Esophagus squamous epithelium (tissue), 5 donors: ENCODE measurements around the gene UGT2A3. TPM values are rescaled to one million over a fixed set of nuclear protein-coding genes. Genes with fewer than 3 reads are reported as not detected.

Experiments used
- DNase-seq: peaks from one replicate; lab custom pipeline; 2025; lab: John Stamatoyannopoulos, UW
- H3K27ac ChIP-seq, 4 donors: fragments of 200-600 bp; sonication (generic); one replicate each; pipeline ENCODE4 v1.5.1; 2016 to 2019; ENCODE audit warnings: mild to moderate bottlenecking in 1 of 4
- H3K27me3 ChIP-seq, 4 donors: fragments of 200-600 bp; sonication (generic); 1 replicate in 3 of 4; 2 replicates in 1 of 4; pipeline versions ENCODE4 v1.5.1 to v1.6.0; 2017 to 2021; ENCODE audit warnings: antibody characterized with exemption in 1 of 4
- H3K36me3 ChIP-seq, 3 donors: fragments of 200-600 bp; sonication (generic); one replicate each; pipeline ENCODE4 v1.5.1; 2016 to 2019
- H3K4me1 ChIP-seq, 3 donors: fragments of 200-600 bp; sonication (generic); one replicate each; pipeline ENCODE4 v1.5.1; 2017 to 2019
- H3K4me3 ChIP-seq, 4 donors: fragments of 200-600 bp; sonication (generic); 1 replicate in 3 of 4; 2 replicates in 1 of 4; pipeline ENCODE4 v1.5.1; 2016 to 2019; ENCODE audit warnings: mild to moderate bottlenecking in 2 of 4, moderate library complexity in 1 of 4
- H3K9me3 ChIP-seq, 3 donors: fragments of 200-600 bp; sonication (generic); one replicate each; pipeline ENCODE4 v1.5.1; 2016 to 2019
- CTCF ChIP-seq, 6 experiments: fragments of 450-650 bp in 4 of 6; fragments of 200-600 bp in 2 of 6; sonication (generic) in 2 of 6; IDR thresholded peaks; one replicate each; pipeline ENCODE4 v1.5.1; 2016 to 2019; ENCODE audit warnings: antibody characterized with exemption in 6 of 6, mild to moderate bottlenecking in 4 of 6, moderate library complexity in 4 of 6
- POLR2A ChIP-seq, 4 donors: fragments of 450-650 bp; IDR thresholded peaks; one replicate each; pipeline ENCODE4 v1.6.1; 2017; ENCODE audit warnings: antibody characterized with exemption in 4 of 4, mild to moderate bottlenecking in 4 of 4, moderate library complexity in 3 of 4
- WGBS, 2 donors: methylation state at CpG; one replicate each; pipeline ENCODE4 v1.1.5; 2018; 5-methylcytosine and 5-hydroxymethylcytosine counted together
- intact Hi-C: fragments of 100-400 bp; cut with DNase I; formaldehyde crosslinking; loops from one replicate; pipeline ENCODE4 v1.15.0; 2022
- small RNA-seq, 4 donors: library from RNA; depleted of rRNA; stranded (forward); fragments of <200 nt; gene quantifications; one replicate each; pipeline ENCODE3, GENCODE V24; 2016
- total RNA-seq, 4 donors: library from RNA; depleted of rRNA; stranded (reverse); fragments of >200 nt; gene quantifications; one replicate each; pipeline ENCODE4 v1.1.0, GENCODE V29; 2016
- donor health status: DM: yes; HTN: yes; CAD: no.

Gene UGT2A3
- total RNA-seq, 4 donors from 2014 or later: not detected

DNA sequence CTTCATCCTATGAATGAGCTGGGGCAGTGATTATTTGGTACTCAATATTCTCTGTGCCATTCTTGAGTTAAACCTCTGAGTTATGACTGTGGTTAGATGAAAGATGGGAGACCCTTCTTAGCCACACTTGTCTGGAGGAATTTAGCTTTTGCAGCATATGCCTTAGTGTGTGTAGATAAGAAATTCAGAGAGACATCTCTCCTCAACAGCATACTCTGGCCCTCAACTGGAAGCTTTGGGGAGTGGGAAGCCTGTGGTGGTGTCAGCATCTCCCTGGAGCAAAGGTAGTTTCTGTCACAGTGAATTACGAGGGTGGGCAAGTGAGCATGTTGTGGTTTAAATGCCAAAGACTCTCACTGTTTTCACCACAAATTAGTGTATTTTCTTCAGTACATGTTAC is 58.7 kb downstream of the UGT2A3 start:
- DNase-seq: no peak
- Histone ChIP-seq H3K4me3 (no peak overlapping the region), H3K27me3 (no peaks in the 10 kb centered on the region), H3K9me3 (no peaks in the 10 kb centered on the region), H3K4me1 (no peaks in the 10 kb centered on the region), H3K27ac (no peak overlapping the region), H3K36me3 (no peaks in the 10 kb centered on the region)
- intact Hi-C loops: no loop called here
- WGBS, 2 donors: 71 to 100% methylated on average over 1 of the region's 1 CpG
- TF ChIP-seq CTCF (IDR thresholded peaks at IDR 0.05) (no peak), POLR2A (IDR thresholded peaks at IDR 0.05) (no peak)

- H3K27me3 ChIP-seq: no peaks in the 10 kb centered on the region
- TF ChIP-seq CTCF (IDR thresholded peaks at IDR 0.05): no peak
- TF ChIP-seq POLR2A (IDR thresholded peaks at IDR 0.05): no peak
- no peak overlapping the region for H3K27ac ChIP-seq
- no peaks in the 10 kb centered on the region for H3K36me3 ChIP-seq
- DNase-seq: no peak
- intact Hi-C loops: no loop called here
- WGBS, 2 donors: 82 to 87% methylated on average over 3 of the region's 3 CpGs
- no peaks in the 10 kb centered on the region for H3K4me1 ChIP-seq
- H3K9me3 ChIP-seq: no peaks in the 10 kb centered on the region
- no peak overlapping the region for H3K4me3 ChIP-seq
These were observed 59.9 kb downstream of the UGT2A3 start for GRCh38 chr4:68891678-68892077.

- no peaks in the 10 kb centered on the region for H3K27me3 ChIP-seq
- H3K9me3 ChIP-seq: no peaks in the 10 kb centered on the region
- peaks cover 0 to 5% (median 0%) of the 10 kb centered on the region in 3 donors for H3K4me1 ChIP-seq
- no peak overlapping the region for H3K27ac ChIP-seq
- 78 to 100% methylated on average over 1 of the region's 1 CpG for WGBS, 2 donors
- H3K4me3 ChIP-seq: no peak overlapping the region
- no peak for DNase-seq
- intact Hi-C loops: no loop called here
- no peaks in the 10 kb centered on the region for H3K36me3 ChIP-seq
- TF ChIP-seq POLR2A (IDR thresholded peaks at IDR 0.05) (no peak), CTCF (IDR thresholded peaks at IDR 0.05) (no peak)
These were observed 66.1 kb downstream of the UGT2A3 start for GRCh38 chr4:68885545-68885944.

- Histone ChIP-seq H3K27me3 (no peaks in the 10 kb centered on the region), H3K9me3 (no peaks in the 10 kb centered on the region), H3K36me3 (no peaks in the 10 kb centered on the region), H3K4me1 (peaks cover 0 to 6% (median 0%) of the 10 kb centered on the region in 3 donors), H3K27ac (no peak overlapping the region), H3K4me3 (no peak overlapping the region)
- TF ChIP-seq POLR2A (IDR thresholded peaks at IDR 0.05): no peak
- intact Hi-C loops: no loop called here
- 38 to 48% methylated on average over 6 of the region's 6 CpGs for WGBS, 2 donors
- DNase-seq: no peak
These were observed 67.7 kb downstream of the UGT2A3 start for GRCh38 chr4:68883870-68884269.

Small RNA genes within 50 kb of the gene (small RNA-seq; reads per million reads assigned to genes)
- gene AC021146.3 (0 reads per million in 4 donors), gene AC021146.6 (0 reads per million in 4 donors)

Other genes with a start within 250 kb of the UGT2A3 start
- gene UGT2B10, start 135.8 kb downstream of the UGT2A3 start, total RNA-seq: not detected
- gene UGT2B7, start 144.7 kb upstream of the UGT2A3 start, total RNA-seq: not detected